SK-N-SH (cell line): ENCODE results near the gene WDTC1. TPM values are rescaled to one million over a fixed set of nuclear protein-coding genes. Genes with fewer than 3 reads are reported as not detected.

Experiments
- CTCF ChIA-PET: fragments of 300-600, 350-600 bp; formaldehyde crosslinking; extraction: SDS; loops from one replicate; lab custom pipeline; 2021; lab: Yijun Ruan, JAX
- POLR2A ChIA-PET: fragments of 350-600 bp; sonication (Branson Sonifier 250); formaldehyde crosslinking; extraction: SDS; loops from one replicate; lab custom pipeline; 2020; ENCODE audit warnings: antibody characterized with exemption, inconsistent platforms; lab: Yijun Ruan, JAX
- DNase-seq: peaks from one replicate; pipeline ENCODE4 v3.0.0; 2012
- H2AFZ ChIP-seq: fragments of 200-600 bp; sonication (generic); 2 replicates; pipeline ENCODE4 v1.8.1; 2016; ENCODE audit warnings: antibody characterized with exemption, mild to moderate bottlenecking, low read depth
- H3F3A ChIP-seq: fragments of 200-600 bp; sonication (generic); replicated peaks from 2 replicates; pipeline ENCODE3; 2016; ENCODE audit warnings: antibody characterized with exemption, mild to moderate bottlenecking; ENCODE audit not compliant: insufficient read depth
- H3K27ac ChIP-seq, 2 experiments: fragments of 200-500 bp in 1 of 2; fragments of 200-600 bp in 1 of 2; sonication (Bioruptor generic) in 1 of 2; sonication (generic), shearing (Covaris generic) in 1 of 2; 2 replicates each; pipeline versions ENCODE4 v1.5.1 to v1.6.1; 2014 to 2016; ENCODE audit warnings: low read depth in 2 of 2, inconsistent platforms in 1 of 2, low read length in 1 of 2, mild to moderate bottlenecking in 1 of 2, mixed read lengths in 1 of 2
- H3K27me3 ChIP-seq: fragments of 200-600 bp; sonication (generic), shearing (Covaris generic); 2 replicates; pipeline ENCODE4 v1.6.1; 2016; ENCODE audit warnings: mixed run types; ENCODE audit not compliant: insufficient read depth
- H3K36me3 ChIP-seq, 2 experiments: fragments of 200-500 bp in 1 of 2; fragments of 200-600 bp in 1 of 2; sonication (Bioruptor generic) in 1 of 2; sonication (generic) in 1 of 2; replicated peaks in 1 of 2; 2 replicates each; pipeline versions ENCODE3 to v1.5.1; 2014 to 2016; ENCODE audit warnings: low read length in 1 of 2, mild to moderate bottlenecking in 1 of 2; ENCODE audit not compliant: insufficient read depth in 2 of 2, control insufficient read depth in 1 of 2
- H3K4me1 ChIP-seq, 2 experiments: fragments of 200-500 bp in 1 of 2; fragments of 200-600 bp in 1 of 2; sonication (Bioruptor generic) in 1 of 2; sonication (generic), shearing (Covaris generic) in 1 of 2; 2 replicates each; pipeline versions ENCODE4 v1.5.1 to v1.6.1; 2014 to 2016; ENCODE audit warnings: low read depth in 1 of 2, low read length in 1 of 2, mixed run types in 1 of 2; ENCODE audit not compliant: insufficient read depth in 2 of 2, control insufficient read depth in 1 of 2
- H3K4me2 ChIP-seq: fragments of 200-600 bp; sonication (generic), shearing (Covaris generic); 2 replicates; pipeline ENCODE4 v1.6.1; 2017; ENCODE audit warnings: mixed run types
- H3K4me3 ChIP-seq, 2 experiments: fragments of 200-500 bp in 1 of 2; fragments of 200-600 bp in 1 of 2; sonication (Bioruptor generic) in 1 of 2; sonication (generic), shearing (Covaris generic) in 1 of 2; 2 replicates each; pipeline versions ENCODE4 v1.5.1 to v1.8.1; 2014 to 2016; ENCODE audit warnings: low read depth in 2 of 2, inconsistent platforms in 1 of 2, low read length in 1 of 2, mild to moderate bottlenecking in 1 of 2, mixed read lengths in 1 of 2, moderate library complexity in 1 of 2
- H3K79me2 ChIP-seq: fragments of 200-600 bp; sonication (generic); 2 replicates; pipeline ENCODE4 v1.8.1; 2017; ENCODE audit warnings: mild to moderate bottlenecking; ENCODE audit not compliant: insufficient read depth
- H3K9ac ChIP-seq: fragments of 200-600 bp; sonication (generic); 2 replicates; pipeline ENCODE4 v1.6.1; 2017; ENCODE audit warnings: mixed run types
- H3K9me2 ChIP-seq: fragments of 200-600 bp; sonication (generic); 2 replicates; pipeline ENCODE4 v1.6.1; 2017; ENCODE audit warnings: mixed run types
- H3K9me3 ChIP-seq: fragments of 200-600 bp; sonication (generic); 2 replicates; pipeline ENCODE4 v1.6.1; 2017; ENCODE audit warnings: mixed run types, mild to moderate bottlenecking, moderate library complexity
- H4K20me1 ChIP-seq: fragments of 200-600 bp; sonication (generic); 2 replicates; pipeline ENCODE4 v1.6.1; 2017; ENCODE audit warnings: mild to moderate bottlenecking, mixed run types; ENCODE audit not compliant: insufficient read depth
- FOXM1 ChIP-seq: IDR thresholded peaks from 2 replicates; pipeline ENCODE4 v1.4.0; 2012; ENCODE audit warnings: low read depth, mild to moderate bottlenecking
- NFIC ChIP-seq: IDR thresholded peaks from 2 replicates; pipeline ENCODE4 v1.4.0; 2012; ENCODE audit warnings: borderline replicate concordance
- RAD21 ChIP-seq: IDR thresholded peaks from 2 replicates; pipeline ENCODE4 v1.6.1; 2012; ENCODE audit warnings: mild to moderate bottlenecking, low read length
- RCOR1 ChIP-seq: fragments of 150-350 bp; IDR thresholded peaks from 2 replicates; pipeline ENCODE4 v1.6.1; 2017; ENCODE audit warnings: antibody characterized with exemption, low read length
- SMC3 ChIP-seq: IDR thresholded peaks from 2 replicates; pipeline ENCODE4 v1.6.1; 2012; ENCODE audit warnings: low read depth, low read length, improper control_type of control experiment
- YY1 ChIP-seq: IDR thresholded peaks from 2 replicates; pipeline ENCODE4 v1.4.0; 2012; ENCODE audit warnings: low read depth, mild to moderate bottlenecking
- WGBS: methylation state at CpG from one replicate; pipeline ENCODE4 v1.1.6; 2017; ENCODE audit warnings: low lambda C conversion rate; 5-methylcytosine and 5-hydroxymethylcytosine counted together
- polyA plus RNA-seq, 3 experiments: library from polyadenylated mRNA; depleted of rRNA; stranded (reverse); fragments of >200 nt; gene quantifications; 2 replicates each; pipeline ENCODE4 v1.2.3, GENCODE V29; 2012
- TF ChIP-seq, protein P1 (sequence below): fragments of 150-350 bp; IDR thresholded peaks from 2 replicates; pipeline ENCODE4 v1.6.1; 2017; ENCODE audit warnings: antibody characterized with exemption, low read length, low read depth, borderline replicate concordance
- TF ChIP-seq, protein P2 (sequence below): fragments of 200-600 bp; sonication (generic); IDR thresholded peaks from 2 replicates; pipeline ENCODE4 v1.6.1; 2017; ENCODE audit warnings: antibody characterized with exemption, mild to moderate bottlenecking, moderate library complexity

WDTC1 gene
- polyA plus RNA-seq, 1 of the 3 experiments (the other 2 are of a cell fraction) = 12.0 TPM

DNA sequence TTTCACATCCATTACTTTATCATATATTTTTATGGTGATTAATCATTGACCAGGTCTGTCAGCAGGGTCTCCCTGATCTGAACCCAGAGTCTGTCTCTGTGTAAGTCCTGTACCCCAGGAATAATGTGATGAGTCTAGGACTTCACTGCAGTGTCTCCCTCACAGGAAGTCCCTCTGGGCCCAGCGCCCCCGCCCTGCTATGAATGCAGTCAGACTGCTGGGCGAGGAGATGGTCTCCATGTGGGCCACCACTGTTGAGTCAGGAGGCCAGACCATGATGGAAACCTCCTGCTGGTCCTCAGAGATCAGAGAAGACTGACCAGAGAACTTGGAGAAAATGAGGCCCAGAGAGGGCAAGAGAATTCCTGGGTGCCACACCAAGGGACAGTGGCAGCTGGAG, 97.0 kb downstream of the WDTC1 start:
- H3K27me3 ChIP-seq = no peaks in the 10 kb centered on the region

DNA sequence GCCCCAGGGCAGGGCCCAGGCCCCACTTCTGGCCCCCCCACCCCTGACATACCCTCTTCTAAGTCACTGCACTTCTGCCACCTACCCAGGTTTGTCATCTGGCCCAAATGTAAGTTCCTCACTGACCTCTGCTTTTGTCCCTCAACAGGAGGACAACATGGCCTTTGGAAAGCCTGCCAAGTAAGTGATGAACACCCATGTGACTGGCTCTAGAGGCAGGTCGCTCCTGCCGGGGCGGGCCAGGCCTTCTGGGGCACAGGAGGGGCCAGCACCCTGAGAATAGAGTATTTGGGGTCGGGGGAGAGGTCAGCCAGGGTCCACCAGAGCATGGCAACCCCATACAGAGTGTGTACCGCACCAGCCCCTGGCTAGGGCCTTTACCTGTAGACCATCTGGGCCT, 97.5 kb downstream of the WDTC1 start:
- TF ChIP-seq SMC3 = no peak
- TF ChIP-seq, protein P1, sequence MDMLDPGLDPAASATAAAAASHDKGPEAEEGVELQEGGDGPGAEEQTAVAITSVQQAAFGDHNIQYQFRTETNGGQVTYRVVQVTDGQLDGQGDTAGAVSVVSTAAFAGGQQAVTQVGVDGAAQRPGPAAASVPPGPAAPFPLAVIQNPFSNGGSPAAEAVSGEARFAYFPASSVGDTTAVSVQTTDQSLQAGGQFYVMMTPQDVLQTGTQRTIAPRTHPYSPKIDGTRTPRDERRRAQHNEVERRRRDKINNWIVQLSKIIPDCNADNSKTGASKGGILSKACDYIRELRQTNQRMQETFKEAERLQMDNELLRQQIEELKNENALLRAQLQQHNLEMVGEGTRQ = no peak
- H3K4me1 ChIP-seq = no peaks in the 10 kb centered on the region
- no peak for DNase-seq
- ChIA-PET POLR2A (no interaction called here), CTCF (interaction anchor here (0.7 to 7.4 kb wide), 25 partner anchors 9 to 275 kb away, joined by 3 to 85 read pairs (median 5); partner anchors contain the start of genes CD164L2, MAP3K6 and TMEM222)
- no peaks in the 10 kb centered on the region for H3F3A ChIP-seq
- H3K79me2 ChIP-seq = peaks cover 41% of the 10 kb centered on the region
- H3K4me3 ChIP-seq = no peak overlapping the region
- H4K20me1 ChIP-seq = peaks cover 17% of the 10 kb centered on the region; the same call in 1 of the 2 replicates
- H3K27me3 ChIP-seq = no peaks in the 10 kb centered on the region
- no peak overlapping the region for H3K4me2 ChIP-seq
- no peaks in the 10 kb centered on the region for H3K9me3 ChIP-seq
- no peak overlapping the region for H3K9ac ChIP-seq
- WGBS = 100% methylated on average over 5 of the region's 5 CpGs
- no peak overlapping the region for H2AFZ ChIP-seq
- H3K36me3 ChIP-seq = peaks cover 4 to 68% of the 10 kb centered on the region in 2 experiments
- no peak overlapping the region; a peak in 1 of 4 replicates for H3K27ac ChIP-seq
- no peaks in the 10 kb centered on the region for H3K9me2 ChIP-seq

More for the DNA sequence above, 97.0 kb downstream of the WDTC1 start:
- H3K4me2 ChIP-seq = no peak overlapping the region
- no peak for DNase-seq
- H3K9me3 ChIP-seq = no peaks in the 10 kb centered on the region
- no peak overlapping the region for H2AFZ ChIP-seq
- H3K4me3 ChIP-seq = no peak overlapping the region
- no peaks in the 10 kb centered on the region for H3K4me1 ChIP-seq
- TF ChIP-seq FOXM1 (no peak), RCOR1 (no peak)
- H4K20me1 ChIP-seq = peaks cover 18% of the 10 kb centered on the region; the same call in 1 of the 2 replicates
- no peak overlapping the region for H3K27ac ChIP-seq
- H3K9me2 ChIP-seq = no peaks in the 10 kb centered on the region
- peaks cover 46% of the 10 kb centered on the region for H3K79me2 ChIP-seq
- peaks cover 4 to 72% of the 10 kb centered on the region in 2 experiments for H3K36me3 ChIP-seq
- no peaks in the 10 kb centered on the region for H3F3A ChIP-seq
- CTCF ChIA-PET = interaction anchor here (2.2 to 7.4 kb wide), 7 partner anchors 14 to 64 kb away, joined by 10 to 85 read pairs (median 25); no protein-coding TSS in a partner anchor
- no CpG with 5 or more reads among the region's 3 CpGs for WGBS
- no peak overlapping the region for H3K9ac ChIP-seq
- POLR2A ChIA-PET = no interaction called here

DNA sequence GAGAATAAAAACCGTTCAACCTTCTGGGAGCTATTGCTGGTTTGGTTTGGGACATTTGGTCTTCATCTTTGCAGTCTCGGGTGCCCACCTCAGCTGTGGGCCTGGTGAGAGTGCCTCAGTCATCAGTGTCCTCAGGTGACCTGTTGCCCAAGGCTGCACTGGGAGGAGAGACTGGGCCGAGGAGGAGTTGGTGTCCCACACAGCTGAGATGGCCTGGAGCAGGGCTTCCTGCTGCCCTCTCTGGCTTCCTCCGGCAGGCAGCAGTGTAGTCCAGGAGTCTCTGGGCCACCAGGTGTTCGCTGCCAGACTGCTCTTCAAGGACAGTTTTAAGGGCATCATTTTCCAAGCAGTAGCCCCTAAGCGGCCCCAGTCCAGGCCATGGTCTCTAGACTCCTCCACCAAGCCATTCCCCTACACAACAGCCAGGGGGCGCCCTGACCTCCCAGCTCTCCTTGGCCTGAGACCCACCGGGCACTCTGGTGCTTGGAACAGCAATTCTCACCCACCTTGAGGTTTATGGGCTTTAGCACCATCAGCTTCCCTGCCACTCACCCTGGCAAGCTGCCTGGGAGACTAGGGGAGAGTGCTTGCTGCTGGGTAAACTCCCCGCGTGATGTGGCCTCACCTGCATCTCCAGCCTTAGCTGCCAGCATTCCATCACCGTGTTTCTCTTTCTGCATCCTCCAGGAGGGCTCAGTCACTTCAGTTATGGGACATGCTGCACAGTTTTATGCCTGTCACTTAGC, 98.3 kb downstream of the WDTC1 start:
- Histone ChIP-seq H2AFZ (no peak overlapping the region), H3K27me3 (no peaks in the 10 kb centered on the region), H3K4me3 (no peak overlapping the region; a peak in 1 of 4 replicates), H3K79me2 (peaks cover 33% of the 10 kb centered on the region), H3K9ac (no peak overlapping the region), H4K20me1 (peaks cover 12% of the 10 kb centered on the region; the same call in 1 of the 2 replicates), H3K27ac (no peak overlapping the region), H3K36me3 (peaks cover 4 to 66% of the 10 kb centered on the region in 2 experiments), H3K4me1 (no peaks in the 10 kb centered on the region), H3K9me3 (no peaks in the 10 kb centered on the region), H3F3A (no peaks in the 10 kb centered on the region), H3K9me2 (no peaks in the 10 kb centered on the region), H3K4me2 (no peak overlapping the region)
- ChIA-PET POLR2A (no interaction called here), CTCF (interaction anchor here (0.7 to 7.4 kb wide), 38 partner anchors 9 to 289 kb away, joined by 3 to 85 read pairs (median 4); partner anchors contain the start of genes CD164L2, MAP3K6, SYTL1 and TMEM222)
- peak; percentile 87 for DNase-seq
- 59% methylated on average over 5 of the region's 11 CpGs for WGBS
- TF ChIP-seq NFIC (no peak), YY1 (no peak), RAD21 (peak; percentile 48), SMC3 (peak; percentile 54)
- TF ChIP-seq, protein P1 = no peak
- TF ChIP-seq, protein P2, sequence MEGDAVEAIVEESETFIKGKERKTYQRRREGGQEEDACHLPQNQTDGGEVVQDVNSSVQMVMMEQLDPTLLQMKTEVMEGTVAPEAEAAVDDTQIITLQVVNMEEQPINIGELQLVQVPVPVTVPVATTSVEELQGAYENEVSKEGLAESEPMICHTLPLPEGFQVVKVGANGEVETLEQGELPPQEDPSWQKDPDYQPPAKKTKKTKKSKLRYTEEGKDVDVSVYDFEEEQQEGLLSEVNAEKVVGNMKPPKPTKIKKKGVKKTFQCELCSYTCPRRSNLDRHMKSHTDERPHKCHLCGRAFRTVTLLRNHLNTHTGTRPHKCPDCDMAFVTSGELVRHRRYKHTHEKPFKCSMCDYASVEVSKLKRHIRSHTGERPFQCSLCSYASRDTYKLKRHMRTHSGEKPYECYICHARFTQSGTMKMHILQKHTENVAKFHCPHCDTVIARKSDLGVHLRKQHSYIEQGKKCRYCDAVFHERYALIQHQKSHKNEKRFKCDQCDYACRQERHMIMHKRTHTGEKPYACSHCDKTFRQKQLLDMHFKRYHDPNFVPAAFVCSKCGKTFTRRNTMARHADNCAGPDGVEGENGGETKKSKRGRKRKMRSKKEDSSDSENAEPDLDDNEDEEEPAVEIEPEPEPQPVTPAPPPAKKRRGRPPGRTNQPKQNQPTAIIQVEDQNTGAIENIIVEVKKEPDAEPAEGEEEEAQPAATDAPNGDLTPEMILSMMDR = peak; percentile 85
